ENCODE results near the gene KRT86.
A peak's percentile ranks its signal among the peaks of the same experiment; 100 is the strongest.
"Not testable (repeated sequence)": the region's sequence is repeated elsewhere in the genome, so short reads cannot be mapped to it uniquely, and the experiment has no call there.

KRT86 gene

GRCh38 chr12:52250048-52250990, 24.1 kb upstream of the KRT86 start:
- no peak for DNase-seq
- Histone ChIP-seq H3K36me3 (replicated peaks) (no peaks in the 10 kb centered on the region), H3K4me3 (ENCODE audit: low read depth, low read length) (no peak overlapping the region), H3K27me3 (replicated peaks) (no peaks in the 10 kb centered on the region), H3K27ac (no peak overlapping the region)
- in situ Hi-C loops (cut with HindIII; ENCODE audit: low pct_ligation_motif_present, low sequenced_read_pairs), result no loop called here
- TF ChIP-seq CTCF (IDR thresholded peaks at IDR 0.05; ENCODE audit: low read depth, low read length, missing control alignments), result no peak

DNA sequence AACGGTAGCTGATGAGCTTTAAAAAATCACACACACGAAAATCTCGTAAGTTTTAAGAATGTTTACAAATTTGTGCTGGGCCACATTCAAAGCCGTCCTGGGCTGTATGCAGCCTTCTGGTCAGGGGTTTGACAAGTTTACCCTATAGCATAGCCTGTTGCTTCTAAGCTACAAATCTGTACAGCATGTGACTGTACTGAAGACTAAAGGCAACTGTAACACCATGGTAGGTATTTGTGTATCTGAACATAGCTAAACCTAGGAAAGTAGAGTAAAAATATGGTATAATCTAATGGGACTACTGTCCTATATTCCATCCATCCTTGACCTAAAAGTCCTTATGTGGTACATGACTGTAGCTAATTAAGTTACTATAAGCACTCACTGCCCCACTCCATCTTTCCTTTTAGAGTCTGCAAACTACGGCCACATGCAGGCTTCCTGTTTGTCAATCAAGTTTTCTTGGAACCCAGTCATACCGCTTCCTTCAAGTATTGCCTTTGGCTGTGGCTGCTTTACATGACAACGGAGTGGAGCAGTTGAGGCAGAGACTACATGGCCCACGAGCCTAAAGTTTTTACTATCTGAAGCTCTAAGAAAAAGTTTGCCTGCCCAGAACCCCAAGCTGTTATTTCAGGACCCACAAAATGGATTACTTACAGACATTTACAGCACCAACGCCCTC, 22.9 kb upstream of the KRT86 start:
- no peak overlapping the region for H3K4me3 ChIP-seq (ENCODE audit: low read depth, low read length)
- TF ChIP-seq CTCF (IDR thresholded peaks at IDR 0.05; ENCODE audit: low read depth, low read length, missing control alignments), result no peak
- no peaks in the 10 kb centered on the region for H3K36me3 ChIP-seq (replicated peaks)
- no peak for DNase-seq
- H3K27ac ChIP-seq, result no peak overlapping the region
- in situ Hi-C loops (cut with HindIII; ENCODE audit: low pct_ligation_motif_present, low sequenced_read_pairs), result no loop called here
- no peaks in the 10 kb centered on the region for H3K27me3 ChIP-seq (replicated peaks)

- H3K27me3 ChIP-seq (replicated peaks); DNase-seq; H3K36me3 ChIP-seq (replicated peaks); H3K27ac ChIP-seq; in situ Hi-C loops (cut with HindIII; ENCODE audit: low pct_ligation_motif_present, low sequenced_read_pairs); H3K4me3 ChIP-seq (ENCODE audit: low read depth, low read length): not testable (repeated sequence)
- TF ChIP-seq CTCF (IDR thresholded peaks at IDR 0.05; ENCODE audit: low read depth, low read length, missing control alignments), result peak; percentile 43
Observed at GRCh38 chr12:52252175-52252615, 22.2 kb upstream of the KRT86 start.

DNA sequence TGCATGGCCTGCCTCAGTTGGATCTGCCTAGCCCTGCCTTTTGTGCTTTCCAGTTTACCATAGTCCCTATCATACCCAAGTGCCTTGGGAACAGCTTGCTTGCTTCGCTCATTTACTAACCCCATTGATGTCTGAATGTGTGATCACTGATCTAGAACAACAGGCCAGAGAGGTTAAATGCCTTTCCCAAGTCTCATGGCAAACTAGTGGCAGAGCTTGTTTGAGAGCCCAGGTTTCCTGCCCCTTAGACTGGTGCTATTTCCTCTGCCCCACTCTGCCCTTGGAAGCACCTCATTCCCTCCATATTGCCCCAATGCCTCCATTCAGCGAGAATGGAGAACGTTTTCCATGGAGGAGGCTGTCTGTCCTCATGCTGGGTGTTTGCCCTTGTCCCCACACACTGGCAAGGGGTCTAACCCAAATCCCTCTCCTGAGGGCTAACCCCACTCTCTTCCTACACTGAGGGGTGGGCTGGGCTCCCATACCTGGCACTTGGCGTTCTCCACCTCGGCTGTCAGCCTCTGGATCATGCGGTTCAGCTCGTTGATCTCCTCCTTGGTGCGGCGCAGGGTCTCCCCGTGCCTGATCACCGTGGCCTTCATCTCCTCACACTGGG, 21.6 kb upstream of the KRT86 start:
- in situ Hi-C loops (cut with HindIII; ENCODE audit: low pct_ligation_motif_present, low sequenced_read_pairs), result no loop called here
- no peak for DNase-seq
- Histone ChIP-seq H3K36me3 (replicated peaks) (no peaks in the 10 kb centered on the region), H3K27me3 (replicated peaks) (peaks cover 4% of the 10 kb centered on the region), H3K27ac (no peak overlapping the region), H3K4me3 (ENCODE audit: low read depth, low read length) (no peak overlapping the region)
- TF ChIP-seq CTCF (IDR thresholded peaks at IDR 0.05; ENCODE audit: low read depth, low read length, missing control alignments), result no peak

DNA sequence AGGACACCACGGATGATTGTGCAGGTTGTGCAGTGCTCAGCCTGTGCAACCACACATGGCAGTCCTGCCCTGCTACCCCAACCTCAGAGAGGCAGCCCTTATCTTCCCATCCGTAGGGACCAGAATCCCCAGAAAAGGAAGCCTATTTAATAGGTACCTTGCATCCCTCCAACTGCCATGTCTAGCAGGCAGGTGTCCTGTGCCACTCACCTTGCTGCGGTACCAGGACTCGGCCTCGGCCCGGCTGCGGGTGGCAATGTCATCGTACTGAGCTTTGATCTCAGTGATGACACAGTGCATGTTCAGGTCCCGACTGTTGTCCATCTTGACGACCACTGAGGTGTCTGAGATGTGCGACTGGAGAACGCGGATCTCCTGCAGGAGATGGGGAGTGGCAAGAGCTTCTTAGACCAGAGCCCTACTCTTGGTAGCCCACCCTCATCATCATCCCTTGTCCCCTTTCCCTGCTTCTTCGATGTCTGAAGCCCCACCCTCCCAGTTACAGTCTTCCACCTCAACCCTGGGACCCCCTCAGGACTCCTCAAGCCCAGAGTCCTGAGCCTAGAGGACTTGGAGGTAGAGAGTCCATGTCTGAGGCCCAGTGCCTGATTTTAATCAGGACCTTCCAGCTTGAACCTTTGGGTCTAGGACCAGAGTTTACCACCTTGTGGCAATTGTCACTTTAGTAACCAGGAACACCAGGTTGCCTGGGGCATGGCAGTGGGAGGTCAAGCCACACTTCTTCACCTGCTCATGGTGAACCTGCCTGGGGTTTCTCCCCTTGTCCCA, 20.9 kb upstream of the KRT86 start:
- DNase-seq, result no peak
- in situ Hi-C loops (cut with HindIII; ENCODE audit: low pct_ligation_motif_present, low sequenced_read_pairs), result no loop called here
- H3K36me3 ChIP-seq (replicated peaks), result no peaks in the 10 kb centered on the region
- H3K27me3 ChIP-seq (replicated peaks), result peaks cover 7% of the 10 kb centered on the region
- H3K27ac ChIP-seq, result no peak overlapping the region
- TF ChIP-seq CTCF (IDR thresholded peaks at IDR 0.05; ENCODE audit: low read depth, low read length, missing control alignments), result no peak
- H3K4me3 ChIP-seq (ENCODE audit: low read depth, low read length), result no peak overlapping the region
